K562 (cell line): ENCODE results near the gene GLYAT. TPM values are rescaled to one million over a fixed set of nuclear protein-coding genes. Genes with fewer than 3 reads are reported as not detected.

Experiments used
- ARID2 ChIP-seq: fragments of 450-650 bp; IDR thresholded peaks from 2 replicates; pipeline ENCODE4 v1.6.1; 2017; ENCODE audit warnings: antibody characterized with exemption, mild to moderate bottlenecking
- BCOR ChIP-seq: fragments of 450-650 bp; IDR thresholded peaks from 2 replicates; pipeline ENCODE4 v1.6.1; 2016
- CBX2 ChIP-seq: fragments of 200-600 bp; sonication (generic); IDR thresholded peaks from one replicate; pipeline ENCODE4 v1.6.1; 2012; ENCODE audit warnings: mild to moderate bottlenecking, low read length, inconsistent platforms; ENCODE audit not compliant: insufficient read depth, poor library complexity, severe bottlenecking
- CXXC5 ChIP-seq: fragments of 250-450 bp; sonication (Bioruptor Pico); IDR thresholded peaks from 2 replicates; pipeline ENCODE4 v1.8.0; 2022; ENCODE audit warnings: inconsistent platforms, mild to moderate bottlenecking, moderate library complexity
- E2F6 ChIP-seq, 2 experiments: IDR thresholded peaks; 2 replicates each; pipeline ENCODE4 v1.6.1; 2011; ENCODE audit warnings: borderline replicate concordance in 1 of 2, control low read depth in 1 of 2, low read depth in 1 of 2, low read length in 1 of 2, mild to moderate bottlenecking in 1 of 2, mixed read lengths in 1 of 2, moderate library complexity in 1 of 2; ENCODE audit not compliant: insufficient read depth in 1 of 2, insufficient read length in 1 of 2, poor library complexity in 1 of 2, severe bottlenecking in 1 of 2; ENCODE audit errors: extremely low read depth in 1 of 2
- ERF ChIP-seq: fragments of 450-650 bp; formaldehyde crosslinking; IDR thresholded peaks from 2 replicates; pipeline ENCODE4 v1.4.0; 2020; ENCODE audit warnings: mild to moderate bottlenecking, mixed read lengths
- ETV6 ChIP-seq, 3 experiments: fragments of 150-350 bp in 1 of 3; sonication (generic) in 1 of 3; formaldehyde crosslinking in 1 of 3; IDR thresholded peaks; 2 replicates each; pipeline versions ENCODE4 v1.6.1 to v1.8.0; 2014 to 2022; ENCODE audit warnings: borderline replicate concordance in 2 of 3, low read depth in 2 of 3, antibody characterized with exemption in 1 of 3, low read length in 1 of 3, mild to moderate bottlenecking in 1 of 3, missing genetic modification reagents in 1 of 3
- FOSL1 ChIP-seq: fragments of 200-800 bp; sonication (Bioruptor generic); conservative IDR thresholded peaks from 2 replicates; pipeline ENCODE4 v1.6.1; 2016; ENCODE audit warnings: missing genetic modification characterization, missing compliant biosample characterization
- FOXA1 ChIP-seq: fragments of 450-650 bp; IDR thresholded peaks from 2 replicates; pipeline ENCODE4 v1.6.1; 2016; ENCODE audit warnings: mild to moderate bottlenecking, borderline replicate concordance
- GABPA ChIP-seq: fragments of 200-800 bp; sonication (Bioruptor generic); conservative IDR thresholded peaks from 2 replicates; pipeline ENCODE4 v1.6.1; 2016; ENCODE audit warnings: low read depth, missing genetic modification characterization, missing compliant biosample characterization
- HEY1 ChIP-seq: fragments of 250-450 bp; sonication (Bioruptor Pico); IDR thresholded peaks from 2 replicates; pipeline ENCODE4 v1.5.0; 2020; ENCODE audit warnings: mild to moderate bottlenecking, moderate library complexity, borderline replicate concordance
- HNRNPUL1 ChIP-seq: fragments of 200-400 bp; formaldehyde crosslinking; IDR thresholded peaks from 2 replicates; pipeline ENCODE4 v1.6.1; 2017; ENCODE audit warnings: low read length
- HOXB6 ChIP-seq: fragments of 250-450 bp; sonication (Bioruptor Pico); IDR thresholded peaks from 2 replicates; pipeline ENCODE4 v1.5.1; 2022; ENCODE audit warnings: mild to moderate bottlenecking, borderline replicate concordance
- HSF4 ChIP-seq: fragments of 250-450 bp; sonication (Bioruptor Pico); IDR thresholded peaks from 2 replicates; pipeline ENCODE4 v2.1.2; 2022; ENCODE audit warnings: mild to moderate bottlenecking, moderate library complexity, borderline replicate concordance
- MAFG ChIP-seq: fragments of 450-650 bp; conservative IDR thresholded peaks from 2 replicates; pipeline ENCODE4 v1.6.1; 2016; ENCODE audit warnings: missing genetic modification characterization, missing compliant biosample characterization
- MEF2D ChIP-seq: conservative IDR thresholded peaks from 2 replicates; pipeline ENCODE4 v1.6.1; 2016; ENCODE audit warnings: low read depth, missing genetic modification characterization, missing compliant biosample characterization
- MTA1 ChIP-seq: fragments of 450-650 bp; IDR thresholded peaks from 2 replicates; pipeline ENCODE4 v1.6.1; 2017; ENCODE audit warnings: borderline replicate concordance
- NONO ChIP-seq, 2 experiments: fragments of 200-400 bp in 1 of 2; fragments of 450-650 bp in 1 of 2; formaldehyde crosslinking in 1 of 2; IDR thresholded peaks; 2 replicates each; pipeline ENCODE4 v1.6.1; 2017; ENCODE audit warnings: low read depth in 2 of 2, mild to moderate bottlenecking in 2 of 2, moderate library complexity in 2 of 2, low read length in 1 of 2
- RBM17 ChIP-seq: fragments of 200-400 bp; formaldehyde crosslinking; IDR thresholded peaks from 2 replicates; pipeline ENCODE4 v1.6.1; 2017; ENCODE audit warnings: low read depth, mild to moderate bottlenecking, low read length, borderline replicate concordance
- TAF1 ChIP-seq: IDR thresholded peaks from 2 replicates; pipeline ENCODE4 v1.6.1; 2011; ENCODE audit warnings: mild to moderate bottlenecking, low read length, moderate library complexity; ENCODE audit not compliant: insufficient read depth, control insufficient read depth, severe bottlenecking; ENCODE audit errors: extremely low read depth
- TEAD4 ChIP-seq, 2 experiments: sonication (generic) in 1 of 2; formaldehyde crosslinking in 1 of 2; IDR thresholded peaks; 2 replicates each; pipeline versions ENCODE4 v1.6.1 to v1.8.0; 2012 to 2022; ENCODE audit warnings: borderline replicate concordance in 1 of 2, inconsistent platforms in 1 of 2, low read length in 1 of 2, mild to moderate bottlenecking in 1 of 2, missing genetic modification reagents in 1 of 2
- ZNF583 ChIP-seq: fragments of 250-450 bp; sonication (Bioruptor Pico); IDR thresholded peaks from 2 replicates; pipeline ENCODE4 v1.4.0; 2020
- ZNF584 ChIP-seq: fragments of 200-800 bp; sonication (Bioruptor generic); IDR thresholded peaks from 2 replicates; pipeline ENCODE4 v1.6.1; 2016; ENCODE audit warnings: low read depth, mild to moderate bottlenecking, missing genetic modification characterization, missing compliant biosample characterization
- ZNF75A ChIP-seq: fragments of 450-650 bp; formaldehyde crosslinking; IDR thresholded peaks from 2 replicates; pipeline ENCODE4 v1.4.0; 2020; ENCODE audit warnings: mild to moderate bottlenecking
- polyA plus RNA-seq, 8 experiments: library from polyadenylated mRNA; depleted of rRNA in 4 of 8; stranded (reverse) in 5 of 8; unstranded in 3 of 8; fragments of >200 nt; fragmentation: Nextera tagmentation in 2 of 8; fragmentation: Illumina TruSeq in 1 of 8; extraction: Ambion mirVana in 2 of 8; extraction: Trizol in 1 of 8; gene quantifications; 2 replicates each; pipeline versions ENCODE4 v1.2.1 to v1.2.3, GENCODE V29; 2011 to 2014; ENCODE audit warnings: inconsistent platforms in 1 of 8, missing spikeins in 1 of 8
- total RNA-seq, 7 experiments: library from RNA; depleted of rRNA in 6 of 7; stranded (reverse); fragments of >200 nt in 6 of 7; fragmentation: Illumina TruSeq in 2 of 7; extraction: Trizol in 2 of 7; gene quantifications; 2 replicates each; pipeline versions ENCODE4 v1.2.1 to v1.2.3, GENCODE V29; 2011 to 2021; ENCODE audit warnings: low replicate concordance in 1 of 7
- TF ChIP-seq, protein P1 (sequence below): fragments of 450-650 bp; formaldehyde crosslinking; IDR thresholded peaks from 2 replicates; pipeline ENCODE4 v1.4.0; 2022; ENCODE audit warnings: mild to moderate bottlenecking, moderate library complexity

GLYAT gene
- total and polyA plus RNA-seq, 9 of the 15 experiments (the other 6 are each of a cell fraction or from before 2014, with no cell fraction given) = not detected

DNA sequence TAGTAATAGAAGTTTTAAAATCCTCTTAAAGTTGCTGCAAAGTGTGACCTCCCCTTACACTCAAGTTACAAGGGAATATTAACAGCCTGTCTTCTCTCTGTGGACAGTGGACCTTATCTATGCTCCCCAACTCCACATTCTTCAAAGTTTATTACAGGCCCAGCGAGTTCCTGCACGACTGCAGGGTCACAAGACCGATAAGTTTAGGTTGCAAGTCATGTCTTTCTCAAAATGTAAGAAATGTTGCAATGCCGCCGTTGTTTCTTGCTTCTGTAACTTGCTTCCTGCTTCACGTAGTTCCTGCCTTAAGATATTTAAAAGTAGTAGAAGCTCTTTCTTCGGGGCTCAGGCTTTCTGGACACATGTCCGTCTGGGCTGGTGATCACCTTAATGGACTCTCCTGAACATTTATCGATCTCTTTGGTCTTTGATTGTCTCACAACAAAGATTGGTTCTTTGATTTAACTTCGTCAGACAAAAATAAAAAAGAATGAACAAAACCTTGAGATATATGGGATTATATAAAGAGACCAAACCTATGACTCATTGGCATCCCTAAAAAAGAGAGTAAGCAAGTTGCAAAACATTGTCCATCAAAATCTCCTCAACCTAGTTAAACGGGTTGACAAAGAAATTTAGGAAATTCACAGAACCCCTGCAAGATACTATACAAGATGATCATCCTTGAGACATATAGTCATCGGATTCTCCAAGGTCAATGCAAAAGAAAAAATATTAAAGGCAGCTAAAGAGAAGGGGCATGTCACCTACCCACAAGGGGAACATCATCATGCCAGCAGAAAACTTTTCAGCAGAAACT, 45.4 kb upstream of the GLYAT start (continued):
- TF ChIP-seq TEAD4 (IDR thresholded peaks at IDR 0.05; ENCODE audit: low read length) (peak; percentile 96), TEAD4 (CRISPR knock-in tag; IDR thresholded peaks at IDR 0.05; ENCODE audit: borderline replicate concordance) (no peak), E2F6 (IDR thresholded peaks at IDR 0.05; ENCODE audit: borderline replicate concordance in 1 of 2, extremely low read depth in 1 of 2, insufficient read depth in 1 of 2, insufficient read length in 1 of 2, low read depth in 1 of 2, low read length in 1 of 2, poor library complexity in 1 of 2, severe bottlenecking in 1 of 2) (peak in 1 of 2 experiments; percentile 18), BCOR (no peak), FOSL1 (peak; percentile 67), CXXC5 (CRISPR knock-in tag) (peak; percentile 82), ZNF583 (CRISPR knock-in tag) (no peak), RBM17 (no peak), CBX2 (no peak), ARID2 (no peak), HOXB6 (CRISPR knock-in tag) (no peak), HEY1 (CRISPR knock-in tag) (0 out of 2 replicates have a peak, but pooled peaks have one; percentile 1), HNRNPUL1 (no peak), MAFG (tag) (peak; percentile 86), ZNF584 (CRISPR knock-in tag) (0 out of 2 replicates have a peak, but pooled peaks have one; percentile 64), GABPA (peak; percentile 55; the same call in 1 of the 2 replicates), ZNF75A (0 out of 2 replicates have a peak, but pooled peaks have one; percentile 4), HSF4 (CRISPR knock-in tag) (peak; percentile 75; the same call in 1 of the 2 replicates), ERF (CRISPR knock-in tag) (no peak), TAF1 (peak; percentile 39), NONO (IDR thresholded peaks at IDR 0.05; ENCODE audit: low read depth in 2 of 2, low read length in 1 of 2) (0 out of 4 replicates have a peak, but pooled peaks of 1 of the 2 experiments have one; percentile 30), MTA1 (no peak), ETV6 (IDR thresholded peaks at IDR 0.05; ENCODE audit: borderline replicate concordance in 1 of 2, low read depth in 2 of 2, low read length in 1 of 2) (peak in 1 of 2 experiments; percentile 60; a peak in 1 of 4 replicates), ETV6 (CRISPR knock-in tag; IDR thresholded peaks at IDR 0.05; ENCODE audit: borderline replicate concordance) (no peak), FOXA1 (no peak), MEF2D (tag) (peak; percentile 41; the same call in 1 of the 2 replicates)
- TF ChIP-seq, protein P1, sequence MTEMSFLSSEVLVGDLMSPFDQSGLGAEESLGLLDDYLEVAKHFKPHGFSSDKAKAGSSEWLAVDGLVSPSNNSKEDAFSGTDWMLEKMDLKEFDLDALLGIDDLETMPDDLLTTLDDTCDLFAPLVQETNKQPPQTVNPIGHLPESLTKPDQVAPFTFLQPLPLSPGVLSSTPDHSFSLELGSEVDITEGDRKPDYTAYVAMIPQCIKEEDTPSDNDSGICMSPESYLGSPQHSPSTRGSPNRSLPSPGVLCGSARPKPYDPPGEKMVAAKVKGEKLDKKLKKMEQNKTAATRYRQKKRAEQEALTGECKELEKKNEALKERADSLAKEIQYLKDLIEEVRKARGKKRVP (CRISPR knock-in tag) = peak; percentile 70
